ENCODE data around the gene ZNF776.
"Not testable (repeated sequence)": the region's sequence is repeated elsewhere in the genome, so short reads cannot be mapped to it uniquely, and the experiment has no call there.

Gene ZNF776

GRCh38 chr19:57746580-57747471 lies at the start of gene ZNF776:
ZNF776 (plus strand) TSS chr19:57746815; CDS start chr19:57747059, 244 bp downstream.
- DNase-seq (ENCODE audit: low spot score) (peak; percentile 90), FAIRE-seq (no peak)

GRCh38 chr19:57701625-57702024 lies 45.0 kb upstream of the ZNF776 start:
- no peak for DNase-seq (ENCODE audit: low spot score)
- no peak for FAIRE-seq

GRCh38 chr19:57706346-57706745 lies 40.3 kb upstream of the ZNF776 start:
- DNase-seq (ENCODE audit: low spot score), result no peak
- no peak for FAIRE-seq

GRCh38 chr19:57708641-57709361 lies 37.8 kb upstream of the ZNF776 start, which contains the start of gene ZNF154:
ZNF154 (minus strand) TSS chr19:57709204; CDS start chr19:57708971, 233 bp downstream.
- FAIRE-seq (no peak), DNase-seq (ENCODE audit: low spot score) (no peak)

- no peak for FAIRE-seq
Measured at GRCh38 chr19:57709616-57710015, 37.0 kb upstream of the ZNF776 start.

GRCh38 chr19:57712222-57712621 lies 34.4 kb upstream of the ZNF776 start:
- FAIRE-seq (no peak), DNase-seq (ENCODE audit: low spot score) (no peak)

More at GRCh38 chr19:57709616-57710015, 37.0 kb upstream of the ZNF776 start:
- DNase-seq (ENCODE audit: low spot score), result no peak

- DNase-seq (ENCODE audit: low spot score) (no peak), FAIRE-seq (no peak)
Measured at GRCh38 chr19:57719424-57719823, 27.2 kb upstream of the ZNF776 start.

- no peak for DNase-seq (ENCODE audit: low spot score)
- FAIRE-seq, result no peak
Measured at GRCh38 chr19:57719901-57720519, 26.6 kb upstream of the ZNF776 start.

- no peak for DNase-seq (ENCODE audit: low spot score)
- no peak for FAIRE-seq
Measured at GRCh38 chr19:57720878-57721277, 25.7 kb upstream of the ZNF776 start.

GRCh38 chr19:57738320-57738719 lies 8.3 kb upstream of the ZNF776 start:
- not testable (repeated sequence) for DNase-seq (ENCODE audit: low spot score); FAIRE-seq

- DNase-seq (ENCODE audit: low spot score); FAIRE-seq: not testable (repeated sequence)
Measured at GRCh38 chr19:57738770-57739169, 7.8 kb upstream of the ZNF776 start.

GRCh38 chr19:57747472-57747807 lies 825 bp downstream of the ZNF776 start:
- FAIRE-seq, result no peak
- no peak for DNase-seq (ENCODE audit: low spot score)

- FAIRE-seq (no peak), DNase-seq (ENCODE audit: low spot score) (no peak)
Measured at GRCh38 chr19:57748029-57748428, 1.4 kb downstream of the ZNF776 start.

- FAIRE-seq (peak; percentile 5), DNase-seq (ENCODE audit: low spot score) (no peak)
Measured at GRCh38 chr19:57754091-57754673, 7.6 kb downstream of the ZNF776 start.

- no peak for DNase-seq (ENCODE audit: low spot score)
- FAIRE-seq, result no peak
Measured at GRCh38 chr19:57755031-57755430, 8.4 kb downstream of the ZNF776 start.

- no peak for DNase-seq (ENCODE audit: low spot score)
Measured at GRCh38 chr19:57757941-57758340, 11.3 kb downstream of the ZNF776 start.

GRCh38 chr19:57759096-57759495 lies 12.5 kb downstream of the ZNF776 start:
- FAIRE-seq (no peak), DNase-seq (ENCODE audit: low spot score) (no peak)

More at GRCh38 chr19:57757941-57758340, 11.3 kb downstream of the ZNF776 start:
- no peak for FAIRE-seq

GRCh38 chr19:57769345-57770131 lies 22.9 kb downstream of the ZNF776 start, which contains the start of gene ZNF586:
ZNF586 (plus strand) TSS chr19:57769676; CDS start chr19:57769843, 167 bp downstream.
- DNase-seq (ENCODE audit: low spot score) (peak; percentile 93), FAIRE-seq (peak; percentile 37)

GRCh38 chr19:57771417-57771816 lies 24.8 kb downstream of the ZNF776 start:
- DNase-seq (ENCODE audit: low spot score) (no peak), FAIRE-seq (no peak)

- DNase-seq (ENCODE audit: low spot score), result no peak
- FAIRE-seq, result no peak
Measured at GRCh38 chr19:57773488-57773887, 26.9 kb downstream of the ZNF776 start.
